RWPE2 (cell line): Measurements from ENCODE around the gene SWI5.

Source experiments
- ATAC-seq: fragments of 200-7000 bp; cut with Tn5 transposase; 3 replicates; pipeline ENCODE4 v1.9.1; 2021; ENCODE audit warnings: low read depth
- DNase-seq: peaks from one replicate; pipeline ENCODE4 v3.0.0-alpha.2; 2020; ENCODE audit warnings: low spot score
- H3K27ac ChIP-seq: fragments of 450-650 bp; 2 replicates; pipeline ENCODE4 v1.5.1; 2017; ENCODE audit warnings: mild to moderate bottlenecking; ENCODE audit not compliant: poor library complexity, severe bottlenecking
- H3K27me3 ChIP-seq: fragments of 250-450 bp; sonication (Bioruptor Pico); 2 replicates; pipeline ENCODE4 v1.5.1; 2021; ENCODE audit warnings: mild to moderate bottlenecking, moderate library complexity; ENCODE audit not compliant: insufficient read depth, poor library complexity, severe bottlenecking
- H3K36me3 ChIP-seq: fragments of 250-450 bp; sonication (Bioruptor Pico); 2 replicates; pipeline ENCODE4 v1.5.1; 2020; ENCODE audit warnings: low read depth, mild to moderate bottlenecking, moderate library complexity
- H3K4me1 ChIP-seq: fragments of 250-450 bp; sonication (Bioruptor Pico); 2 replicates; pipeline ENCODE4 v1.5.1; 2021; ENCODE audit warnings: mild to moderate bottlenecking, moderate library complexity; ENCODE audit not compliant: insufficient read depth, poor library complexity, severe bottlenecking
- H3K4me3 ChIP-seq: fragments of 250-450 bp; sonication (Bioruptor Pico); 2 replicates; pipeline ENCODE4 v1.5.1; 2021; ENCODE audit warnings: mild to moderate bottlenecking, moderate library complexity; ENCODE audit not compliant: severe bottlenecking
- H3K9me3 ChIP-seq: fragments of 250-450 bp; sonication (Bioruptor Pico); 2 replicates; pipeline ENCODE4 v1.5.1; 2021; ENCODE audit warnings: mild to moderate bottlenecking, moderate library complexity; ENCODE audit not compliant: severe bottlenecking
- CTCF ChIP-seq: fragments of 450-650 bp; IDR thresholded peaks from one replicate; pipeline ENCODE4 v1.5.1; 2017; ENCODE audit warnings: mild to moderate bottlenecking, moderate library complexity; ENCODE audit not compliant: poor library complexity, severe bottlenecking

SWI5 gene

DNA sequence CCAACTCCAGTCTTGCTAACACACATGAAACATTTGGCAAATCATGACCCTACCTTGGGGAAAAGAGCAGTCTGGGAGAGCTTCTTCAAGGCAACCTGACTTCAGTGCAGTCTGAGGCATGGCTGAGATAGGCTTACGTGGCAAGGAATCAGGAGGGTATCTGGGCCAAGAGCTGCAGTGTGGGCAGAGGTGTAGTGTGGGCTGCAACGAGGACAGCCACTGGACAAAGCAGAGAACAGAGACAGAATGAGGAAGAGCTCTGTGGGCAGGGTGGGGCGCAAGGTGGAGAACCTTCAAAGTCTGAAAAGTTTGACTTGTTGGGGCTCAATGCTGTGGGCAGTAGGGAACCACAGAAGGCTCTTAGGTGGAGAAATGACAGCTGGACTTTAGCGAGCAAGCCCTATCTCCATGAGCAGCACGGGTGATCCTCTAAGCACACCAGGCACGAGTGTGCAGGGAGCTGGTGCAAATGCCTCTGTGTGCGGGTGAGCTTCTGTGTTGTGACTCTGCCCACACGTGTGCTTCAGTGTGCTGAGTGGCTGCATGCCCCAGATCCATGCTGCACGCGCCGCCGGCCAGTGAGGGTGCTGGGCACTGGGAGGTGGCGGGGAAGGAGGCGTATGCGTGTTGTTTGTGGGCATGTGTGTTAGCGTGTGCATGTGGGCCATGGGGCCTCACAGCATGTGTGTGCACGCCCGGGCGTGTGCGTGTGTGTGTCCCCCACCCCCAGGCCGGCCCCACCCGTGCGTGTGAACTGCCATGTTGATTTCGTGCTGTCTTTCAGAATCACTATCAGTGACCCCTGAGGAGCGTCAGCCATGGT is 23.5 kb upstream of the SWI5 start:
- Histone ChIP-seq H3K27ac (no peak overlapping the region), H3K36me3 (peaks cover 10% of the 10 kb centered on the region), H3K4me3 (no peak overlapping the region), H3K27me3 (no peaks in the 10 kb centered on the region), H3K9me3 (no peaks in the 10 kb centered on the region), H3K4me1 (no peaks in the 10 kb centered on the region)
- DNase-seq (no peak), ATAC-seq (no peak)
- no peak for TF ChIP-seq CTCF

GRCh38 chr9:128253140-128253990 is 22.7 kb upstream of the SWI5 start:
- Histone ChIP-seq H3K4me1 (no peaks in the 10 kb centered on the region), H3K27ac (no peak overlapping the region), H3K9me3 (no peaks in the 10 kb centered on the region), H3K36me3 (peaks cover 15% of the 10 kb centered on the region), H3K4me3 (no peak overlapping the region), H3K27me3 (no peaks in the 10 kb centered on the region)
- TF ChIP-seq CTCF: no peak
- ATAC-seq (no peak), DNase-seq (no peak)

DNA sequence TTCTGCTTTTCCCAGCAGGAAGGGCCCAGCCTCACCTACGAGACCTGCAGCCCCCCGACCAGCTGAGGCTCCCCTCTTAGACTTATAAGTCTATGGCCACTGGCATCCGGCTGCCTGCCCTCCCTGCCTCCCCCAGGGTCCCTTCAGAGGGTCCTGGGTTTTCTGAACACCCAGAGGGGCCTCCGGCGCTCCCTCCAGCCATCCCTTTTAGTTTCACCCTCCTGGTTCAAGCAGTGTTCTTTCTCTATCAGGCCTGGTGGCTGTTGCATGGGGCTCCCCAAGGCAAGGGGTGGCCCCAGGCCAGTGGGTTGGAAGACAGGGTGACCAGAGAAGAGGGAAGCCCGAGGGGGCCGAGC is 22.1 kb upstream of the SWI5 start:
- H3K9me3 ChIP-seq: no peaks in the 10 kb centered on the region
- peaks cover 21% of the 10 kb centered on the region for H3K36me3 ChIP-seq
- H3K4me1 ChIP-seq: no peaks in the 10 kb centered on the region
- no peak overlapping the region for H3K4me3 ChIP-seq
- DNase-seq: no peak
- TF ChIP-seq CTCF: no peak
- H3K27ac ChIP-seq: no peak overlapping the region
- no peak for ATAC-seq
- no peaks in the 10 kb centered on the region for H3K27me3 ChIP-seq

- H3K27ac ChIP-seq: no peak overlapping the region
- DNase-seq: no peak
- no peak overlapping the region for H3K4me3 ChIP-seq
- TF ChIP-seq CTCF: no peak
- H3K36me3 ChIP-seq: peaks cover 24% of the 10 kb centered on the region
- no peak for ATAC-seq
- H3K9me3 ChIP-seq: no peaks in the 10 kb centered on the region
- no peaks in the 10 kb centered on the region for H3K4me1 ChIP-seq
- H3K27me3 ChIP-seq: no peaks in the 10 kb centered on the region
Observed at GRCh38 chr9:128254362-128254761, 21.7 kb upstream of the SWI5 start.
